Mammary epithelial cell (primary cell): ENCODE results near the gene EEF1AKMT3.

ENCODE experiments used
- EZH2 ChIP-seq: IDR thresholded peaks from 2 replicates; pipeline ENCODE4 v1.6.1; 2012; ENCODE audit warnings: low read length, inconsistent platforms, borderline replicate concordance
- TF ChIP-seq, protein P1 (sequence below), 2 donors: IDR thresholded peaks in 1 of 2; conservative IDR thresholded peaks in 1 of 2; 2 replicates each; pipeline ENCODE4 v1.5.1; 2011 to 2012; ENCODE audit warnings: inconsistent platforms in 2 of 2, low read length in 2 of 2, mild to moderate bottlenecking in 2 of 2, control low read depth in 1 of 2, low read depth in 1 of 2; ENCODE audit not compliant: insufficient read depth in 1 of 2; ENCODE audit errors: extremely low read depth in 1 of 2

GRCh38 chr12:57732270-57732669 is 40.1 kb upstream of the EEF1AKMT3 start:
- TF ChIP-seq, protein P1, sequence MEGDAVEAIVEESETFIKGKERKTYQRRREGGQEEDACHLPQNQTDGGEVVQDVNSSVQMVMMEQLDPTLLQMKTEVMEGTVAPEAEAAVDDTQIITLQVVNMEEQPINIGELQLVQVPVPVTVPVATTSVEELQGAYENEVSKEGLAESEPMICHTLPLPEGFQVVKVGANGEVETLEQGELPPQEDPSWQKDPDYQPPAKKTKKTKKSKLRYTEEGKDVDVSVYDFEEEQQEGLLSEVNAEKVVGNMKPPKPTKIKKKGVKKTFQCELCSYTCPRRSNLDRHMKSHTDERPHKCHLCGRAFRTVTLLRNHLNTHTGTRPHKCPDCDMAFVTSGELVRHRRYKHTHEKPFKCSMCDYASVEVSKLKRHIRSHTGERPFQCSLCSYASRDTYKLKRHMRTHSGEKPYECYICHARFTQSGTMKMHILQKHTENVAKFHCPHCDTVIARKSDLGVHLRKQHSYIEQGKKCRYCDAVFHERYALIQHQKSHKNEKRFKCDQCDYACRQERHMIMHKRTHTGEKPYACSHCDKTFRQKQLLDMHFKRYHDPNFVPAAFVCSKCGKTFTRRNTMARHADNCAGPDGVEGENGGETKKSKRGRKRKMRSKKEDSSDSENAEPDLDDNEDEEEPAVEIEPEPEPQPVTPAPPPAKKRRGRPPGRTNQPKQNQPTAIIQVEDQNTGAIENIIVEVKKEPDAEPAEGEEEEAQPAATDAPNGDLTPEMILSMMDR (conservative IDR thresholded peaks at IDR 0.05 in 1 of 2, IDR thresholded peaks at IDR 0.05 in 1 of 2; ENCODE audit: extremely low read depth in 1 of 2, insufficient read depth in 1 of 2, low read depth in 1 of 2, low read length in 2 of 2): no peak
- TF ChIP-seq EZH2: no peak
